Measurements from ENCODE around the gene AMOTL2. TPM values are rescaled to one million over a fixed set of nuclear protein-coding genes. Genes with fewer than 3 reads are reported as not detected.

The AMOTL2 gene
- total and polyA plus RNA-seq, 10 of the 15 experiments (the other 5 are each of a cell fraction or from before 2014, with no cell fraction given), result 0.20 to 0.33 TPM; not detected in 8

DNA sequence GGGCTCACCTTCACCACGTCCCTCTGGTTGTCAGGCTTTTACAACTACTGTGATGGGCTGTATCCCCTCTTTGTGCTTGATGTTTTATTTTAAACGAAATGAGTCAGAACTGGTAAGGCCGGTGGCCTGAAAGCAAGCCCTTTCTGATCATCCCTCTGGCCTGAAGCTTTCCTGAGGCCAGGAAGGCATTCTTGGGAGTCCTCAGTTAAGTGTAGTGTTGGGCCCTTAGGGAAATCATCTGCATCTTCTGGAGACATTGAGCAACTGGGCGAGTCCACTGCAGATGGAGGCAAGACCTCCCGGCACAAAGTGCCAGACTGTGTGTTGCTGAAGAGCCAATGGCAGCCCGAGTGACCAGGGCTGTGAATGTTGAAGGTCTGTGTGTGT, 33.0 kb upstream of the AMOTL2 start:
- intact Hi-C loops (cut with micrococcal nuclease; ENCODE audit: unreplicated experiment), result no loop called here
- H3K9ac ChIP-seq (ENCODE audit: control insufficient read depth, insufficient read depth, low read length), result no peak overlapping the region
- FAIRE-seq (no peak), DNase-seq (ENCODE audit: low read depth, low spot score) (no peak), ATAC-seq (no peak)
- TF ChIP-seq, protein P1, sequence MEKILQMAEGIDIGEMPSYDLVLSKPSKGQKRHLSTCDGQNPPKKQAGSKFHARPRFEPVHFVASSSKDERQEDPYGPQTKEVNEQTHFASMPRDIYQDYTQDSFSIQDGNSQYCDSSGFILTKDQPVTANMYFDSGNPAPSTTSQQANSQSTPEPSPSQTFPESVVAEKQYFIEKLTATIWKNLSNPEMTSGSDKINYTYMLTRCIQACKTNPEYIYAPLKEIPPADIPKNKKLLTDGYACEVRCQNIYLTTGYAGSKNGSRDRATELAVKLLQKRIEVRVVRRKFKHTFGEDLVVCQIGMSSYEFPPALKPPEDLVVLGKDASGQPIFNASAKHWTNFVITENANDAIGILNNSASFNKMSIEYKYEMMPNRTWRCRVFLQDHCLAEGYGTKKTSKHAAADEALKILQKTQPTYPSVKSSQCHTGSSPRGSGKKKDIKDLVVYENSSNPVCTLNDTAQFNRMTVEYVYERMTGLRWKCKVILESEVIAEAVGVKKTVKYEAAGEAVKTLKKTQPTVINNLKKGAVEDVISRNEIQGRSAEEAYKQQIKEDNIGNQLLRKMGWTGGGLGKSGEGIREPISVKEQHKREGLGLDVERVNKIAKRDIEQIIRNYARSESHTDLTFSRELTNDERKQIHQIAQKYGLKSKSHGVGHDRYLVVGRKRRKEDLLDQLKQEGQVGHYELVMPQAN (conservative IDR thresholded peaks at IDR 0.05), result no peak
- TF ChIP-seq CHD4 (IDR thresholded peaks at IDR 0.05), result no peak
- no peak for TF ChIP-seq BRCA1 (IDR thresholded peaks at IDR 0.05; ENCODE audit: low read depth, low read length)
- TF ChIP-seq, protein P2, sequence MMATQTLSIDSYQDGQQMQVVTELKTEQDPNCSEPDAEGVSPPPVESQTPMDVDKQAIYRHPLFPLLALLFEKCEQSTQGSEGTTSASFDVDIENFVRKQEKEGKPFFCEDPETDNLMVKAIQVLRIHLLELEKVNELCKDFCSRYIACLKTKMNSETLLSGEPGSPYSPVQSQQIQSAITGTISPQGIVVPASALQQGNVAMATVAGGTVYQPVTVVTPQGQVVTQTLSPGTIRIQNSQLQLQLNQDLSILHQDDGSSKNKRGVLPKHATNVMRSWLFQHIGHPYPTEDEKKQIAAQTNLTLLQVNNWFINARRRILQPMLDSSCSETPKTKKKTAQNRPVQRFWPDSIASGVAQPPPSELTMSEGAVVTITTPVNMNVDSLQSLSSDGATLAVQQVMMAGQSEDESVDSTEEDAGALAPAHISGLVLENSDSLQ (IDR thresholded peaks at IDR 0.05), result no peak
- TF ChIP-seq GABPA (IDR thresholded peaks at IDR 0.05; ENCODE audit: low read depth), result no peak
- no peak for TF ChIP-seq STAT1 (conservative IDR thresholded peaks at IDR 0.05)
- no peak for TF ChIP-seq POU2F2 (IDR thresholded peaks at IDR 0.05; ENCODE audit: borderline replicate concordance, low read depth, low read length)
- no peak overlapping the region for H3K27ac ChIP-seq (ENCODE audit: control insufficient read depth, insufficient read depth)
- no TSS peak for BruUV-seq (replicated peaks)
- SMC1A ChIA-PET (ENCODE audit: uncharacterized antibody, unreplicated experiment), result no interaction called here
- no peak overlapping the region for H2AFZ ChIP-seq (ENCODE audit: control insufficient read depth, low read depth, low read length)
- no peaks in the 10 kb centered on the region for H3K79me2 ChIP-seq (ENCODE audit: control insufficient read depth, insufficient read depth, low read length)
- in situ Hi-C loops (cut with MboI), result no loop called here
- CTCF ChIA-PET, result no interaction called here
- H4K20me1 ChIP-seq (ENCODE audit: control insufficient read depth, insufficient read depth), result no peaks in the 10 kb centered on the region
- RAD21 ChIA-PET (ENCODE audit: unreplicated experiment), result no interaction called here
- no peak overlapping the region for H3K4me2 ChIP-seq (ENCODE audit: control insufficient read depth, insufficient read depth)
- POLR2A ChIA-PET, result no interaction called here
- 34% methylated on average over 6 of the region's 6 CpGs for WGBS (ENCODE audit: insufficient coverage, insufficient replicate concordance, low lambda C conversion rate, missing lambda C conversion rate)
- H3K9me3 ChIP-seq (replicated peaks; ENCODE audit: control insufficient read depth, insufficient read depth, low read length), result peaks cover 2% of the 10 kb centered on the region; the same call in 1 of the 3 replicates
- H3K36me3 ChIP-seq (ENCODE audit: control insufficient read depth in 2 of 2, insufficient read depth in 2 of 2, low read length in 1 of 2), result no peaks in the 10 kb centered on the region
- H3K4me3 ChIP-seq, result no peak overlapping the region
- H3K4me1 ChIP-seq (ENCODE audit: control insufficient read depth, insufficient read depth, low read length), result no peaks in the 10 kb centered on the region
- peaks cover 0 to 7% of the 10 kb centered on the region in 2 experiments for H3K27me3 ChIP-seq (replicated peaks in 1 of 2; ENCODE audit: control insufficient read depth in 2 of 2, insufficient read depth in 2 of 2, low read length in 1 of 2)
